Neural progenitor cell (in vitro differentiated cells): ENCODE measurements around the gene PLCG1. TPM values are rescaled to one million over a fixed set of nuclear protein-coding genes. Genes with fewer than 3 reads are reported as not detected.
A peak's percentile ranks its signal among the peaks of the same experiment; 100 is the strongest.

ENCODE experiments used
- DNase-seq: peaks from one replicate; pipeline ENCODE4 v3.0.0-alpha.2; 2016; ENCODE audit warnings: low spot score
- H2AFZ ChIP-seq: fragments of 200-600 bp; sonication (generic); replicated peaks from 2 replicates; pipeline ENCODE4 v1.6.1; 2016; ENCODE audit warnings: antibody characterized with exemption
- H3F3A ChIP-seq: fragments of 200-600 bp; sonication (generic); 2 replicates; pipeline ENCODE4 v1.6.1; 2016; ENCODE audit warnings: antibody characterized with exemption, low read depth
- H3K27ac ChIP-seq: fragments of 200-600 bp; sonication (generic); 2 replicates; pipeline ENCODE4 v1.5.1; 2016; ENCODE audit warnings: mild to moderate bottlenecking
- H3K27me3 ChIP-seq: fragments of 200-600 bp; sonication (generic); 2 replicates; pipeline ENCODE4 v1.6.1; 2016; ENCODE audit warnings: mild to moderate bottlenecking, moderate library complexity
- H3K36me3 ChIP-seq: fragments of 200-600 bp; sonication (generic); 2 replicates; pipeline ENCODE4 v1.5.1; 2016
- H3K4me1 ChIP-seq: fragments of 200-600 bp; sonication (generic); 2 replicates; pipeline ENCODE4 v1.6.1; 2016; ENCODE audit warnings: mixed run types
- H3K4me2 ChIP-seq: fragments of 200-600 bp; sonication (generic); 2 replicates; pipeline ENCODE4 v1.6.1; 2016
- H3K4me3 ChIP-seq: fragments of 200-600 bp; sonication (generic); 2 replicates; pipeline ENCODE4 v1.5.1; 2016
- H3K79me2 ChIP-seq: fragments of 200-600 bp; sonication (generic); 2 replicates; pipeline ENCODE4 v1.6.1; 2016; ENCODE audit warnings: low read depth
- H3K9ac ChIP-seq: fragments of 200-600 bp; sonication (generic); 2 replicates; pipeline ENCODE4 v1.6.1; 2016
- H3K9me3 ChIP-seq: fragments of 200-600 bp; sonication (generic); 2 replicates; pipeline ENCODE4 v1.5.1; 2016; ENCODE audit warnings: low read depth
- H4K20me1 ChIP-seq: fragments of 200-600 bp; sonication (generic); 2 replicates; pipeline ENCODE4 v1.6.1; 2016; ENCODE audit warnings: low read depth
- H3K27ac Mint-ChIP-seq: 3 replicates; pipeline ENCODE4 v1.8.0; 2021; ENCODE audit warnings: mixed read lengths
- H3K27me3 Mint-ChIP-seq: 2 replicates; pipeline ENCODE4 v1.8.0; 2022; ENCODE audit warnings: low read depth, mild to moderate bottlenecking, inconsistent platforms, moderate library complexity, mixed read lengths; ENCODE audit not compliant: insufficient read depth
- H3K36me3 Mint-ChIP-seq: 3 replicates; pipeline ENCODE4 v1.8.0; 2021; ENCODE audit warnings: mixed read lengths
- H3K4me1 Mint-ChIP-seq: 3 replicates; pipeline ENCODE4 v1.8.0; 2021; ENCODE audit warnings: mixed read lengths
- H3K4me3 Mint-ChIP-seq: 3 replicates; pipeline ENCODE4 v1.8.0; 2021; ENCODE audit warnings: mild to moderate bottlenecking, moderate library complexity, mixed read lengths
- H3K9me3 Mint-ChIP-seq: 3 replicates; pipeline ENCODE4 v1.8.0; 2020; ENCODE audit warnings: mixed read lengths
- CTCF ChIP-seq: fragments of 200-600 bp; sonication (generic); IDR thresholded peaks from 2 replicates; pipeline ENCODE4 v1.5.1; 2017; ENCODE audit warnings: antibody characterized with exemption, mild to moderate bottlenecking
- EZH2 ChIP-seq: fragments of 200-600 bp; sonication (generic); IDR thresholded peaks from 2 replicates; pipeline ENCODE4 v1.6.1; 2017; ENCODE audit warnings: antibody characterized with exemption, mild to moderate bottlenecking, moderate library complexity
- EZH2phosphoT487 ChIP-seq: fragments of 200-600 bp; sonication (generic); IDR thresholded peaks from 2 replicates; pipeline ENCODE4 v1.6.1; 2017; ENCODE audit warnings: antibody characterized with exemption
- total RNA-seq: library from RNA; depleted of rRNA; stranded (reverse); fragments of >200 nt; gene quantifications from 2 replicates; pipeline ENCODE4 v1.2.3, GENCODE V29; 2015; ENCODE audit warnings: low replicate concordance

PLCG1 gene
- total RNA-seq, 1 donor from 2014 or later, result 146 TPM

GRCh38 chr20:41200446-41201202 is 63.3 kb downstream of the PLCG1 start:
- DNase-seq, result no peak
- TF ChIP-seq EZH2phosphoT487, result no peak
- TF ChIP-seq CTCF, result no peak
- no peak for TF ChIP-seq EZH2
- Histone ChIP-seq H4K20me1 (no peaks in the 10 kb centered on the region), H3K27me3 (no peaks in the 10 kb centered on the region), H3K9ac (no peak overlapping the region), H3K4me3 (no peak overlapping the region), H3K79me2 (no peaks in the 10 kb centered on the region), H3K9me3 (peaks cover 12% of the 10 kb centered on the region), H3K36me3 (no peaks in the 10 kb centered on the region), H3K4me2 (no peak overlapping the region), H3K27ac (no peak overlapping the region), H3K4me1 (no peaks in the 10 kb centered on the region), H2AFZ (no peak overlapping the region), H3F3A (peaks cover 9% of the 10 kb centered on the region)
- H3K9me3 Mint-ChIP-seq, result peaks cover 29% of the 10 kb centered on the region
- peaks cover 31% of the 10 kb centered on the region for H3K36me3 Mint-ChIP-seq
- peaks cover 2% of the 10 kb centered on the region for H3K27me3 Mint-ChIP-seq
- no peaks in the 10 kb centered on the region for H3K4me1 Mint-ChIP-seq
- no peak overlapping the region for H3K4me3 Mint-ChIP-seq
- no peak overlapping the region for H3K27ac Mint-ChIP-seq

GRCh38 chr20:41201760-41202159 is 64.4 kb downstream of the PLCG1 start:
- H3K4me2 ChIP-seq, result no peak overlapping the region
- H3K27me3 ChIP-seq, result no peaks in the 10 kb centered on the region
- Mint-ChIP-seq H3K4me1 (no peaks in the 10 kb centered on the region), H3K27me3 (peaks cover 2% of the 10 kb centered on the region), H3K4me3 (no peak overlapping the region), H3K36me3 (peaks cover 31% of the 10 kb centered on the region), H3K9me3 (peaks cover 31% of the 10 kb centered on the region), H3K27ac (no peak overlapping the region)
- peaks cover 12% of the 10 kb centered on the region for H3K9me3 ChIP-seq
- no peaks in the 10 kb centered on the region for H4K20me1 ChIP-seq
- H3F3A ChIP-seq, result peaks cover 2% of the 10 kb centered on the region
- H3K9ac ChIP-seq, result no peak overlapping the region
- H3K4me1 ChIP-seq, result no peaks in the 10 kb centered on the region
- H2AFZ ChIP-seq, result no peak overlapping the region
- no peak overlapping the region for H3K27ac ChIP-seq
- no peak for DNase-seq
- no peaks in the 10 kb centered on the region for H3K36me3 ChIP-seq
- no peaks in the 10 kb centered on the region for H3K79me2 ChIP-seq
- no peak overlapping the region for H3K4me3 ChIP-seq
- TF ChIP-seq CTCF, result no peak
- no peak for TF ChIP-seq EZH2phosphoT487
- no peak for TF ChIP-seq EZH2

DNA sequence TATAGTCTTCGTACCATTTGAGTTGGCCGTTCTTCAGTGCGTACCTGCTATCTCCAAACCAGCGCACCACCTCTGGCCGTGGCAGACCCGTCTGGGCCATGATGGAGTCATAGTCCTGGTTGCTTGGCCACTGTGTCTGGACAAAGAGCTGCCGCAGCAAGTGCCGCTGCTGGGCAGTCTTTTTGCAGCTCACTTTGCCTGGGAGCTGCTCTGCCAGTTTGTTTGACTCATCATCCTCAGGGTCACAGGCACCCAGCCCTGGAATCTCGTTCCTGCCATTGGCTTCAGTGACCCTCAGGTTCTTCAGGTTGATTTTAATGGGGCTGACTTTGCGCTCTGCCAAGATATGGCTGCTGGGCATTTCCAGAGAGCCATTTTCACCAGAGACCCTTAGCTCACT is 65.1 kb downstream of the PLCG1 start:
- Histone ChIP-seq H4K20me1 (no peaks in the 10 kb centered on the region), H3F3A (no peaks in the 10 kb centered on the region), H2AFZ (no peak overlapping the region), H3K27ac (no peak overlapping the region), H3K4me1 (no peaks in the 10 kb centered on the region), H3K36me3 (no peaks in the 10 kb centered on the region), H3K4me2 (no peak overlapping the region), H3K9ac (no peak overlapping the region), H3K79me2 (no peaks in the 10 kb centered on the region), H3K27me3 (no peaks in the 10 kb centered on the region), H3K9me3 (peaks cover 12% of the 10 kb centered on the region), H3K4me3 (no peak overlapping the region)
- H3K27ac Mint-ChIP-seq, result no peak overlapping the region
- peaks cover 2% of the 10 kb centered on the region for H3K27me3 Mint-ChIP-seq
- H3K4me3 Mint-ChIP-seq, result no peak overlapping the region
- no peak for TF ChIP-seq EZH2phosphoT487
- no peak for TF ChIP-seq EZH2
- peaks cover 33% of the 10 kb centered on the region for H3K9me3 Mint-ChIP-seq
- peaks cover 29% of the 10 kb centered on the region for H3K36me3 Mint-ChIP-seq
- DNase-seq, result no peak
- H3K4me1 Mint-ChIP-seq, result no peaks in the 10 kb centered on the region

- Mint-ChIP-seq H3K9me3 (peaks cover 27% of the 10 kb centered on the region), H3K4me3 (no peak overlapping the region), H3K4me1 (no peaks in the 10 kb centered on the region), H3K36me3 (peaks cover 26% of the 10 kb centered on the region), H3K27ac (peak overlapping the region; percentile 40), H3K27me3 (peaks cover 2% of the 10 kb centered on the region)
- no peaks in the 10 kb centered on the region for H3K4me1 ChIP-seq
- H2AFZ ChIP-seq, result no peak overlapping the region
- H3K9ac ChIP-seq, result no peak overlapping the region
- no peak overlapping the region for H3K4me2 ChIP-seq
- no peak for DNase-seq
- no peak for TF ChIP-seq EZH2phosphoT487
- no peak for TF ChIP-seq CTCF
- no peak for TF ChIP-seq EZH2
- H3K4me3 ChIP-seq, result no peak overlapping the region
- no peaks in the 10 kb centered on the region for H4K20me1 ChIP-seq
- H3K36me3 ChIP-seq, result no peaks in the 10 kb centered on the region
- no peaks in the 10 kb centered on the region for H3F3A ChIP-seq
- H3K79me2 ChIP-seq, result no peaks in the 10 kb centered on the region
- no peak overlapping the region for H3K27ac ChIP-seq
- peaks cover 7% of the 10 kb centered on the region for H3K9me3 ChIP-seq
- H3K27me3 ChIP-seq, result no peaks in the 10 kb centered on the region
Measured at GRCh38 chr20:41203660-41204059, 66.3 kb downstream of the PLCG1 start.
